Liver (tissue), 9 donors: ENCODE results near the gene SLC24A4. TPM values are rescaled to one million over a fixed set of nuclear protein-coding genes. Genes with fewer than 3 reads are reported as not detected.

Source experiments
- DNase-seq: peaks from one replicate; pipeline ENCODE4 v3.0.0-alpha.2; 2017; ENCODE audit warnings: low spot score
- H3K27ac ChIP-seq, 2 donors: one replicate each; pipeline ENCODE4 v1.7.0; 2013; ENCODE audit warnings: inconsistent platforms in 2 of 2, low read length in 2 of 2, control low read depth in 1 of 2, low read depth in 1 of 2, mild to moderate bottlenecking in 1 of 2
- H3K27me3 ChIP-seq, 4 donors: one replicate each; pipeline versions ENCODE4 v1.6.1 to v1.7.0; 2013; ENCODE audit warnings: low read length in 3 of 4, inconsistent platforms in 1 of 4, mild to moderate bottlenecking in 1 of 4, moderate library complexity in 1 of 4; ENCODE audit not compliant: control insufficient read depth in 4 of 4, insufficient read depth in 4 of 4
- H3K36me3 ChIP-seq, 4 donors: one replicate each; pipeline versions ENCODE4 v1.6.1 to v1.7.0; 2013; ENCODE audit warnings: low read length in 3 of 4, mild to moderate bottlenecking in 3 of 4, low read depth in 1 of 4, moderate library complexity in 1 of 4; ENCODE audit not compliant: control insufficient read depth in 4 of 4, insufficient read depth in 3 of 4
- H3K4me1 ChIP-seq, 4 donors: one replicate each; pipeline versions ENCODE4 v1.6.1 to v1.7.0; 2013; ENCODE audit warnings: low read length in 3 of 4, mild to moderate bottlenecking in 3 of 4, moderate library complexity in 1 of 4; ENCODE audit not compliant: control insufficient read depth in 4 of 4, insufficient read depth in 4 of 4
- H3K4me3 ChIP-seq, 3 donors: one replicate each; pipeline versions ENCODE4 v1.6.1 to v1.7.0; 2013; ENCODE audit warnings: low read length in 3 of 3, control low read depth in 1 of 3, low read depth in 1 of 3, mild to moderate bottlenecking in 1 of 3
- H3K9ac ChIP-seq, 2 donors: one replicate each; pipeline ENCODE4 v1.7.0; 2013; ENCODE audit warnings: low read length in 2 of 2, mild to moderate bottlenecking in 2 of 2, moderate library complexity in 2 of 2, control low read depth in 1 of 2, low read depth in 1 of 2
- H3K9me3 ChIP-seq, 4 donors: one replicate each; pipeline versions ENCODE4 v1.6.1 to v1.7.0; 2013; ENCODE audit warnings: low read length in 3 of 4; ENCODE audit not compliant: control insufficient read depth in 4 of 4
- ATF3 ChIP-seq: IDR thresholded peaks from 2 replicates; pipeline ENCODE4 v1.6.1; 2016; ENCODE audit warnings: antibody characterized with exemption
- CTCF ChIP-seq: fragments of 150-350 bp; IDR thresholded peaks from 2 replicates; pipeline ENCODE4 v1.5.1; 2017; ENCODE audit warnings: improper control_type of control experiment, low read depth, low read length; ENCODE audit not compliant: missing input control
- EGR1 ChIP-seq, 2 donors: IDR thresholded peaks; 2 replicates each; pipeline ENCODE4 v1.6.1; 2016 to 2018; ENCODE audit warnings: antibody characterized with exemption in 2 of 2, low read depth in 2 of 2
- FOXA1 ChIP-seq: IDR thresholded peaks from 2 replicates; pipeline ENCODE4 v1.6.1; 2016; ENCODE audit warnings: antibody characterized with exemption
- FOXA2 ChIP-seq: IDR thresholded peaks from 2 replicates; pipeline ENCODE4 v1.6.1; 2016; ENCODE audit warnings: antibody characterized with exemption
- HNF4A ChIP-seq, 2 donors: conservative IDR thresholded peaks; 2 replicates each; pipeline ENCODE4 v1.6.1; 2016; ENCODE audit warnings: antibody characterized with exemption in 2 of 2, mild to moderate bottlenecking in 2 of 2
- JUND ChIP-seq, 2 donors: IDR thresholded peaks; 2 replicates each; pipeline ENCODE4 v1.6.1; 2016; ENCODE audit warnings: antibody characterized with exemption in 2 of 2
- RAD21 ChIP-seq, 2 donors: IDR thresholded peaks; 2 replicates each; pipeline ENCODE4 v1.6.1; 2016; ENCODE audit warnings: antibody characterized with exemption in 2 of 2, mild to moderate bottlenecking in 2 of 2
- RXRA ChIP-seq, 2 donors: IDR thresholded peaks; 2 replicates each; pipeline ENCODE4 v1.6.1; 2017 to 2018; ENCODE audit warnings: antibody characterized with exemption in 2 of 2, mild to moderate bottlenecking in 1 of 2
- SP1 ChIP-seq: IDR thresholded peaks from 2 replicates; pipeline ENCODE4 v1.6.1; 2018; ENCODE audit warnings: antibody characterized with exemption, mild to moderate bottlenecking
- WGBS: extraction: QIAGEN DNeasy Blood & Tissue Kit; methylation state at CpG from one replicate; pipeline ENCODE4 v1.1.7; 2013; 5-methylcytosine and 5-hydroxymethylcytosine counted together
- polyA plus RNA-seq, 2 donors: library from polyadenylated mRNA; stranded (reverse) in 1 of 2; unstranded in 1 of 2; fragments of 200-250 nt in 1 of 2; fragments of >200 nt in 1 of 2; fragmentation: Nextera tagmentation in 1 of 2; extraction: Ambion mirVana in 1 of 2; gene quantifications; one replicate each; pipeline versions ENCODE4 v1.2.1 to v1.2.3, GENCODE V29; 2013 to 2015
- total RNA-seq, 2 donors: library from RNA; depleted of rRNA; stranded (reverse); fragments of >200 nt; gene quantifications; one replicate each; pipeline ENCODE4 v1.2.3, GENCODE V29; 2014
- TF ChIP-seq, protein P1 (sequence below): IDR thresholded peaks from 2 replicates; pipeline ENCODE4 v1.6.1; 2016; ENCODE audit warnings: antibody characterized with exemption
- TF ChIP-seq, protein P2 (sequence below): IDR thresholded peaks from 2 replicates; pipeline ENCODE4 v1.6.1; 2016; ENCODE audit warnings: antibody characterized with exemption, mild to moderate bottlenecking
- donor health status: healthy.
- donor health status: healthy.
- donor health status: healthy.
- donor health status: healthy.
- donor health status: healthy.

Gene SLC24A4
- total and polyA plus RNA-seq, 4 donors, result 0.06 to 0.23 (median 0.12) TPM

DNA sequence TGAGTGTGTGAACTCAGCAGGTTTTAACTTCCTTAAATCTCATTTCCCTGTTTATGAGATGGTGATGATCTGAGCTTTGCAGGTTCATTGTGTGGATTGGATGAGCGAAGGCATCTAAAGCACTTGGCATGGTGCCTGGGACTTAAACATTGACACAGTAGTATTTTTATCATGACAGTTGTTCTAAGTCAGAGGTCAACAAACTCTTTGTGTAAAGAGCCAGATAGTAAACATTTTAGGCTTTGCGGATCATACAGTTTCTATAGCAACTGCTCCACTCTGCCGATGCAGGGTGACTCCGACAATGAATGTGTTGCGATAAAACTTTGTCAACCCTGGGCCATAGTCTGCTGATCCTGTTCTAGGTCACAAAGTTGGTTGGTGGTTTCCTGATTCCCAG, 25.2 kb downstream of the SLC24A4 start:
- TF ChIP-seq FOXA2 (peak; percentile 36), RXRA (IDR thresholded peaks at IDR 0.05) (peak; percentile 28 to 61), ATF3 (no peak)
- 14% methylated on average over 5 of the region's 5 CpGs for WGBS
- H3K4me3 ChIP-seq, result no peak overlapping the region
- H3K9ac ChIP-seq, result no peak overlapping the region
- DNase-seq, result no peak
- H3K27ac ChIP-seq, result no peak overlapping the region
- no peaks in the 10 kb centered on the region for H3K36me3 ChIP-seq
- peaks cover 0 to 3% (median 1%) of the 10 kb centered on the region in 4 donors for H3K9me3 ChIP-seq
- H3K27me3 ChIP-seq, result peaks cover 0 to 5% (median 0%) of the 10 kb centered on the region in 4 donors
- no peaks in the 10 kb centered on the region for H3K4me1 ChIP-seq

GRCh38 chr14:92351750-92352149, 28.8 kb downstream of the SLC24A4 start:
- no peaks in the 10 kb centered on the region for H3K4me1 ChIP-seq
- H3K9me3 ChIP-seq, result no peaks in the 10 kb centered on the region
- 73% methylated on average over 1 of the region's 1 CpG for WGBS
- peaks cover 0 to 5% (median under 1%) of the 10 kb centered on the region in 4 donors for H3K27me3 ChIP-seq
- H3K36me3 ChIP-seq, result no peaks in the 10 kb centered on the region
- no peak for TF ChIP-seq ATF3
- no peak for TF ChIP-seq CTCF
- no peak for TF ChIP-seq FOXA1
- no peak for TF ChIP-seq EGR1 (IDR thresholded peaks at IDR 0.05; ENCODE audit: low read depth in 2 of 2)
- TF ChIP-seq, protein P1, sequence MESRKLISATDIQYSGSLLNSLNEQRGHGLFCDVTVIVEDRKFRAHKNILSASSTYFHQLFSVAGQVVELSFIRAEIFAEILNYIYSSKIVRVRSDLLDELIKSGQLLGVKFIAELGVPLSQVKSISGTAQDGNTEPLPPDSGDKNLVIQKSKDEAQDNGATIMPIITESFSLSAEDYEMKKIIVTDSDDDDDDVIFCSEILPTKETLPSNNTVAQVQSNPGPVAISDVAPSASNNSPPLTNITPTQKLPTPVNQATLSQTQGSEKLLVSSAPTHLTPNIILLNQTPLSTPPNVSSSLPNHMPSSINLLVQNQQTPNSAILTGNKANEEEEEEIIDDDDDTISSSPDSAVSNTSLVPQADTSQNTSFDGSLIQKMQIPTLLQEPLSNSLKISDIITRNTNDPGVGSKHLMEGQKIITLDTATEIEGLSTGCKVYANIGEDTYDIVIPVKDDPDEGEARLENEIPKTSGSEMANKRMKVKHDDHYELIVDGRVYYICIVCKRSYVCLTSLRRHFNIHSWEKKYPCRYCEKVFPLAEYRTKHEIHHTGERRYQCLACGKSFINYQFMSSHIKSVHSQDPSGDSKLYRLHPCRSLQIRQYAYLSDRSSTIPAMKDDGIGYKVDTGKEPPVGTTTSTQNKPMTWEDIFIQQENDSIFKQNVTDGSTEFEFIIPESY, result no peak
- TF ChIP-seq HNF4A (conservative IDR thresholded peaks at IDR 0.05), result no peak
- TF ChIP-seq SP1, result no peak
- no peak for DNase-seq
- H3K27ac ChIP-seq, result no peak overlapping the region
- no peak overlapping the region for H3K4me3 ChIP-seq
- no peak overlapping the region for H3K9ac ChIP-seq

- peaks cover 0 to 3% (median under 1%) of the 10 kb centered on the region in 4 donors for H3K27me3 ChIP-seq
- no peaks in the 10 kb centered on the region for H3K9me3 ChIP-seq
- 41% methylated on average over 9 of the region's 9 CpGs for WGBS
- H3K4me3 ChIP-seq, result no peak overlapping the region
- H3K36me3 ChIP-seq, result no peaks in the 10 kb centered on the region
- DNase-seq, result no peak
- no peaks in the 10 kb centered on the region for H3K4me1 ChIP-seq
- TF ChIP-seq, protein P2, sequence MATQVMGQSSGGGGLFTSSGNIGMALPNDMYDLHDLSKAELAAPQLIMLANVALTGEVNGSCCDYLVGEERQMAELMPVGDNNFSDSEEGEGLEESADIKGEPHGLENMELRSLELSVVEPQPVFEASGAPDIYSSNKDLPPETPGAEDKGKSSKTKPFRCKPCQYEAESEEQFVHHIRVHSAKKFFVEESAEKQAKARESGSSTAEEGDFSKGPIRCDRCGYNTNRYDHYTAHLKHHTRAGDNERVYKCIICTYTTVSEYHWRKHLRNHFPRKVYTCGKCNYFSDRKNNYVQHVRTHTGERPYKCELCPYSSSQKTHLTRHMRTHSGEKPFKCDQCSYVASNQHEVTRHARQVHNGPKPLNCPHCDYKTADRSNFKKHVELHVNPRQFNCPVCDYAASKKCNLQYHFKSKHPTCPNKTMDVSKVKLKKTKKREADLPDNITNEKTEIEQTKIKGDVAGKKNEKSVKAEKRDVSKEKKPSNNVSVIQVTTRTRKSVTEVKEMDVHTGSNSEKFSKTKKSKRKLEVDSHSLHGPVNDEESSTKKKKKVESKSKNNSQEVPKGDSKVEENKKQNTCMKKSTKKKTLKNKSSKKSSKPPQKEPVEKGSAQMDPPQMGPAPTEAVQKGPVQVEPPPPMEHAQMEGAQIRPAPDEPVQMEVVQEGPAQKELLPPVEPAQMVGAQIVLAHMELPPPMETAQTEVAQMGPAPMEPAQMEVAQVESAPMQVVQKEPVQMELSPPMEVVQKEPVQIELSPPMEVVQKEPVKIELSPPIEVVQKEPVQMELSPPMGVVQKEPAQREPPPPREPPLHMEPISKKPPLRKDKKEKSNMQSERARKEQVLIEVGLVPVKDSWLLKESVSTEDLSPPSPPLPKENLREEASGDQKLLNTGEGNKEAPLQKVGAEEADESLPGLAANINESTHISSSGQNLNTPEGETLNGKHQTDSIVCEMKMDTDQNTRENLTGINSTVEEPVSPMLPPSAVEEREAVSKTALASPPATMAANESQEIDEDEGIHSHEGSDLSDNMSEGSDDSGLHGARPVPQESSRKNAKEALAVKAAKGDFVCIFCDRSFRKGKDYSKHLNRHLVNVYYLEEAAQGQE, result no peak
- TF ChIP-seq JUND (IDR thresholded peaks at IDR 0.05) (no peak), RAD21 (IDR thresholded peaks at IDR 0.05) (peak in 1 of 2 donors; percentile 50), CTCF (peak; percentile 13), EGR1 (IDR thresholded peaks at IDR 0.05; ENCODE audit: low read depth in 2 of 2) (no peak)
- no peak overlapping the region for H3K9ac ChIP-seq
- no peak overlapping the region for H3K27ac ChIP-seq
These were observed 29.4 kb downstream of the SLC24A4 start for GRCh38 chr14:92352158-92352985.
